DOHH2 (cell line): Measurements from ENCODE around the gene SERPINC1.

Experiments
- H3F3A ChIP-seq: fragments of 200-600 bp; sonication (generic), shearing (Covaris generic); 2 replicates; pipeline ENCODE4 v1.6.0; 2016; ENCODE audit warnings: antibody characterized with exemption, mild to moderate bottlenecking; ENCODE audit not compliant: control insufficient read depth, insufficient read depth
- H3K27ac ChIP-seq: fragments of 200-600 bp; sonication (generic); 2 replicates; pipeline ENCODE4 v1.5.1; 2014; ENCODE audit warnings: low read depth, mild to moderate bottlenecking, low read length, moderate library complexity
- H3K27me3 ChIP-seq: fragments of 200-600 bp; sonication (generic); 2 replicates; pipeline ENCODE4 v1.6.1; 2014; ENCODE audit warnings: mild to moderate bottlenecking, low read length, mixed read lengths; ENCODE audit not compliant: control insufficient read depth
- H3K36me3 ChIP-seq: fragments of 200-600 bp; sonication (generic); 2 replicates; pipeline ENCODE4 v1.6.1; 2014; ENCODE audit warnings: mild to moderate bottlenecking, low read length, moderate library complexity, mixed read lengths; ENCODE audit not compliant: control insufficient read depth
- H3K4me1 ChIP-seq: fragments of 200-600 bp; sonication (generic); 2 replicates; pipeline ENCODE4 v1.6.1; 2014; ENCODE audit warnings: mild to moderate bottlenecking, low read length, mixed read lengths; ENCODE audit not compliant: control insufficient read depth
- H3K4me2 ChIP-seq: fragments of 200-600 bp; sonication (generic); 2 replicates; pipeline ENCODE4 v1.6.0; 2014; ENCODE audit warnings: mild to moderate bottlenecking, low read length, moderate library complexity
- H3K4me3 ChIP-seq: fragments of 200-600 bp; sonication (generic); 2 replicates; pipeline ENCODE4 v1.5.1; 2014; ENCODE audit warnings: mild to moderate bottlenecking, low read length, mixed read lengths
- H3K79me2 ChIP-seq: fragments of 200-600 bp; sonication (generic); 2 replicates; pipeline ENCODE4 v1.6.1; 2014; ENCODE audit warnings: mild to moderate bottlenecking, low read length, mixed read lengths; ENCODE audit not compliant: control insufficient read depth
- H3K9me2 ChIP-seq: fragments of 200-600 bp; sonication (generic); replicated peaks from 2 replicates; pipeline ENCODE4 v1.6.1; 2014; ENCODE audit warnings: mild to moderate bottlenecking, low read length, mixed read lengths; ENCODE audit not compliant: control insufficient read depth
- H3K9me3 ChIP-seq: fragments of 200-600 bp; sonication (generic); 2 replicates; pipeline ENCODE4 v1.6.1; 2014; ENCODE audit warnings: antibody characterized with exemption, low read length, mixed read lengths; ENCODE audit not compliant: control insufficient read depth, insufficient read depth
- H4K20me1 ChIP-seq: fragments of 200-600 bp; sonication (generic); 2 replicates; pipeline ENCODE4 v1.6.0; 2014; ENCODE audit warnings: low read depth, mild to moderate bottlenecking, antibody characterized with exemption, low read length, moderate library complexity; ENCODE audit not compliant: control insufficient read depth, insufficient read depth
- EZH2phosphoT487 ChIP-seq: fragments of 200-600 bp; sonication (generic); IDR thresholded peaks from 2 replicates; pipeline ENCODE4 v1.6.1; 2017; ENCODE audit warnings: borderline replicate concordance, mild to moderate bottlenecking, antibody characterized with exemption, low read length, moderate library complexity, mixed read lengths
- TF ChIP-seq, protein P1 (sequence below): fragments of 200-600 bp; sonication (generic); IDR thresholded peaks from one replicate; pipeline ENCODE4 v1.5.1; 2014; ENCODE audit warnings: antibody characterized with exemption, mild to moderate bottlenecking, low read depth, low read length; ENCODE audit not compliant: poor library complexity, severe bottlenecking

Gene SERPINC1

DNA sequence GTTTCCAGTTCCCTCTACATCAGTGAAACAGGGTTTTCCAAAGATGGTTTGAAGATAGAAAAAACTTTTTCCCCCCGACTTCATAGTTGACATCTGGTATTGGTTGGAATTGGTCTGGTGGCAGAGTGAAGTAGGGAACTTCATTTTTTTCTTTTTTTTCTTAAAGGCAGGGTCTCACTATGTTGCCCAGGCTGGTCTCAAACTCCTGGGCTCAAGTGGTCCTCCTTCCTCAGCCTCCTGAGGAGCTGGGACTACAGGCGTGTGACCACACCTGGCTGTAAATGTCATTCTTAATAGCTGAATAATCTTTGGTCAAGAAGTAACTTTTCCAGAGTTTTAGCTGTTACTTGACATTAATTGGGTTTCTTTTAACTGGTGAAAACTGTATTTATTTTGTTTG lies 27.2 kb downstream of the SERPINC1 start:
- Histone ChIP-seq H3K79me2 (no peaks in the 10 kb centered on the region), H3K9me3 (no peaks in the 10 kb centered on the region), H4K20me1 (no peaks in the 10 kb centered on the region), H3K9me2 (no peaks in the 10 kb centered on the region; the same call in 1 of the 2 replicates), H3K4me1 (no peaks in the 10 kb centered on the region), H3K4me3 (no peak overlapping the region), H3K27ac (no peak overlapping the region), H3K27me3 (no peaks in the 10 kb centered on the region), H3K36me3 (peaks cover 18% of the 10 kb centered on the region), H3K4me2 (no peak overlapping the region), H3F3A (no peaks in the 10 kb centered on the region)
- TF ChIP-seq, protein P1, sequence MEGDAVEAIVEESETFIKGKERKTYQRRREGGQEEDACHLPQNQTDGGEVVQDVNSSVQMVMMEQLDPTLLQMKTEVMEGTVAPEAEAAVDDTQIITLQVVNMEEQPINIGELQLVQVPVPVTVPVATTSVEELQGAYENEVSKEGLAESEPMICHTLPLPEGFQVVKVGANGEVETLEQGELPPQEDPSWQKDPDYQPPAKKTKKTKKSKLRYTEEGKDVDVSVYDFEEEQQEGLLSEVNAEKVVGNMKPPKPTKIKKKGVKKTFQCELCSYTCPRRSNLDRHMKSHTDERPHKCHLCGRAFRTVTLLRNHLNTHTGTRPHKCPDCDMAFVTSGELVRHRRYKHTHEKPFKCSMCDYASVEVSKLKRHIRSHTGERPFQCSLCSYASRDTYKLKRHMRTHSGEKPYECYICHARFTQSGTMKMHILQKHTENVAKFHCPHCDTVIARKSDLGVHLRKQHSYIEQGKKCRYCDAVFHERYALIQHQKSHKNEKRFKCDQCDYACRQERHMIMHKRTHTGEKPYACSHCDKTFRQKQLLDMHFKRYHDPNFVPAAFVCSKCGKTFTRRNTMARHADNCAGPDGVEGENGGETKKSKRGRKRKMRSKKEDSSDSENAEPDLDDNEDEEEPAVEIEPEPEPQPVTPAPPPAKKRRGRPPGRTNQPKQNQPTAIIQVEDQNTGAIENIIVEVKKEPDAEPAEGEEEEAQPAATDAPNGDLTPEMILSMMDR: no peak
- no peak for TF ChIP-seq EZH2phosphoT487

DNA sequence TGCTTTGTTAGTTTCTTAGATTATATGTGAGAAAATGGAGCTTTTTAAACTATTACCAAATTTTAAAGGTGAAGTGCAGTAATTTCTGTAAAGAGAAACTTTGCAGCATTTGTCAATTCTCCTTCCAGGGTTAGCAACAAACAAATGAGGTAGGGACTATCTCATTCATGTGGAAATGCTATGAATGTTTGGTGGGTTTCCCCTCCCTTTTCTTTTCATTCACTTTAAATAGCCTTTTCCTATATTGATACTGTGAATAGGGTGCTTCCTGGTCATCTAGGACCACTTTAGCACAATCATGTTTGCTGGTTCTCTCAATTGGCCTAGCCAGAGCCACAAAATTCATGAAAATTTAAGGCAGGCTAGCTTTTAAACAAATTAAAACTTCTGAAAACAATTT lies 28.4 kb downstream of the SERPINC1 start:
- no peak for TF ChIP-seq EZH2phosphoT487

DNA sequence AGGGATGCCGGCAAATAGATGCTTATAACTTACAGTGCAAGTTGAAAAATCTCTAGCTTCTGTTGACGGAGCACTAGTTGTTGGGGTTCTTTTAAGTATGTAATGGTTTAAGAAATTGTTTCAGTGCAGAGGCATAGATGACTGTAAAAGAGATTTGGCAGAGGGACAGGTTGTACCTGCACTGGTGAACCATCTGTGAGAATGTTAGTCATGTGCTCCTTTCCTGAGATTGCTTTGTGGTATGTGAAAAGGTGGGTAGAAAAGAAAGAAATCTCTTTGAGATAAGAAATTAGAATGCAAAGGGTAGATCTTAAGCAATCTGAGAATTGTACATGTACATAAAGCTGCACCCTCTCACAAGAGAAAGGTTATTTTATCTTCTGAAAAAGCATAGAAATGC lies 29.5 kb downstream of the SERPINC1 start:
- Histone ChIP-seq H3K4me3 (no peak overlapping the region), H3K36me3 (peaks cover 18% of the 10 kb centered on the region), H3K4me1 (no peaks in the 10 kb centered on the region), H3K4me2 (no peak overlapping the region), H3K27ac (no peak overlapping the region), H3K9me3 (no peaks in the 10 kb centered on the region), H3K79me2 (no peaks in the 10 kb centered on the region), H4K20me1 (no peaks in the 10 kb centered on the region), H3K27me3 (no peaks in the 10 kb centered on the region), H3F3A (no peaks in the 10 kb centered on the region), H3K9me2 (no peaks in the 10 kb centered on the region; the same call in 1 of the 2 replicates)
- TF ChIP-seq EZH2phosphoT487: no peak
- TF ChIP-seq, protein P1: no peak

More for the DNA sequence above, 28.4 kb downstream of the SERPINC1 start:
- Histone ChIP-seq H3K36me3 (peaks cover 18% of the 10 kb centered on the region), H3K4me1 (no peaks in the 10 kb centered on the region), H3K9me2 (no peaks in the 10 kb centered on the region; the same call in 1 of the 2 replicates), H3K4me3 (no peak overlapping the region), H3K9me3 (no peaks in the 10 kb centered on the region), H3K79me2 (no peaks in the 10 kb centered on the region), H4K20me1 (no peaks in the 10 kb centered on the region), H3K27ac (no peak overlapping the region), H3F3A (no peaks in the 10 kb centered on the region), H3K27me3 (no peaks in the 10 kb centered on the region), H3K4me2 (no peak overlapping the region)

DNA sequence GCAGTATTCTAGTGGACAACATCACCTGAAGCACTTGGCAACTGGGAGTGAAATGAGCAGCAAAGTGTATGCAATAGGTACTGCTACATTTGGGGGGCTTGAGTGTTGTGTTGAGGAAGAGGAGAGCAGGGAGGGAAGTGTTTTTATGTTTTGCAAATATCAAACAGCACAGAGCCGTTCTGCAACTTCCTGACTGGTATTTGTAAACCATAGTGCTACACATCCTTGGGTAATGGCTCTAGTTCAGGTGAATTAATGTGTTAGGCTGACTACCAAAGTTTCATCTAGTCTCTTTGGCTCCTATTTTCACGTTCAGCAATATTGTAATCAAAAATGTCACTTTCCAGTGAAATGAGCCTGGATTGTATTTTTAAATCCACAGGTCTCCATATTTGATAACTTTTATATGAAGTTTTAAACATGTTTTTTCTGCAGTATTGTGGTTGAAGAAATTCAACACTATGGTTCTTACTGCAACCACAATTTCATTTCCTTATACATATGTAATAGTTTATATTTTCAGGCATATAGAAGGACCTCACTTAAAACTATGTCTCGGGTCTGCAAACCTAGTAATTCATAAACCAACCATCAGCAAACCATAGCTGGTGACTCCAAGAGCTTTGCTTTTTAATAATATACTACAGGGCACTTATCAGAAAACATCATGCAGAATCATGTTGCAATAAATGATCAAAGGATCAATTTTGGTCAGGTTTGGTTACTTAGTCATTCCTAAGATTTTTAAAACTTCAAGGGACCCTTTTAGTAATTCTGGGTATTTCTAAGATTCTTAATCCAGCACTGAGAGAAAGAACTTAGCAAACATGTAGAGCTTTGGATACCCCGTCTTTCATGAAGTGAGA lies 30.1 kb downstream of the SERPINC1 start:
- H3K79me2 ChIP-seq: no peaks in the 10 kb centered on the region
- no peaks in the 10 kb centered on the region; the same call in 1 of the 2 replicates for H3K9me2 ChIP-seq
- no peak for TF ChIP-seq EZH2phosphoT487
- TF ChIP-seq, protein P1: no peak
- H3K4me3 ChIP-seq: no peak overlapping the region
- H3K27me3 ChIP-seq: no peaks in the 10 kb centered on the region
- H3K27ac ChIP-seq: no peak overlapping the region
- H3K4me1 ChIP-seq: no peaks in the 10 kb centered on the region
- peaks cover 18% of the 10 kb centered on the region for H3K36me3 ChIP-seq
- H4K20me1 ChIP-seq: no peaks in the 10 kb centered on the region
- no peaks in the 10 kb centered on the region for H3F3A ChIP-seq
- H3K4me2 ChIP-seq: no peak overlapping the region
- no peaks in the 10 kb centered on the region for H3K9me3 ChIP-seq
